ENCODE measurements around the gene GIPC2.
A peak's percentile ranks its signal among the peaks of the same experiment; 100 is the strongest.
"Not testable (repeated sequence)": the region's sequence is repeated elsewhere in the genome, so short reads cannot be mapped to it uniquely, and the experiment has no call there.

The GIPC2 gene, protein sequence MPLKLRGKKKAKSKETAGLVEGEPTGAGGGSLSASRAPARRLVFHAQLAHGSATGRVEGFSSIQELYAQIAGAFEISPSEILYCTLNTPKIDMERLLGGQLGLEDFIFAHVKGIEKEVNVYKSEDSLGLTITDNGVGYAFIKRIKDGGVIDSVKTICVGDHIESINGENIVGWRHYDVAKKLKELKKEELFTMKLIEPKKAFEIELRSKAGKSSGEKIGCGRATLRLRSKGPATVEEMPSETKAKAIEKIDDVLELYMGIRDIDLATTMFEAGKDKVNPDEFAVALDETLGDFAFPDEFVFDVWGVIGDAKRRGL

DNA sequence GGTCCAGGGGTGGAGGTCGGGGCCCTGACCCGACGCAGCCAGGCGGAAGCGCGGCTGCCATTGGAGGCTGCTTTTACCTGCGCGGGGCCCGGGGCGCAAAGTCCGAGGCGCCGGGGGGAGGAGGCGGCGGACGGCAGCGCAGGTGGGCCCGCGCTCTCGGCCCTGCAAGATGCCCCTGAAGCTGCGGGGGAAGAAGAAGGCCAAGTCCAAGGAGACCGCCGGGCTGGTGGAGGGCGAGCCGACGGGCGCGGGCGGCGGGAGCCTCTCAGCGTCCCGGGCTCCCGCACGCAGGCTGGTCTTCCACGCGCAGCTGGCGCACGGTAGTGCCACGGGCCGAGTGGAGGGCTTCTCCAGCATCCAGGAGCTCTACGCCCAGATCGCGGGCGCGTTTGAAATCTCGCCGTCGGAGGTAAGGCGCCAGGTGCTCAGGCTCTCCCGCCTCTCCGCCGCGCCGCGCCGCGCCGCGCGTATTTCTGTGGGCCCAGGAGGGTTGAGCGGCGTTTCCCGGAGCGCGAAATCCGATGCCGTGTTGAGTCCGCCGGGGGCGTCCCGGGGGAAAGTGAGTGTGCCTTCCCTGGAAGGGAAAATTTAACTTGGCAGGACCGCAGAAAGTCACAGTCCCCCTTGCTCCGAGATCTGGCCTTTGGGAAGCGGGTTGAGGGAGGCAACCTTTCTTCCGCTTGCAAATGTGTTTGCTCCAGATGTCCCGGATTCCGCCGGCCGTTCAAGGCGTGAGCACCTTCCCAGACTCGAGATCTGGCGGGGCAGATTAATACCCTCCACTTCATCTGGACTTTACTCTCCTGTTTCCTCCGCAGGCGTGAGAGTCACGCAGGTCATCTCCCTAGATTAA is at the start of gene GIPC2:
Gene GIPC2 (plus strand): TSS at position 41 of the 853 bp plus-strand sequence. CDS start 129 bp downstream, at position 170.
- DNase-seq (ENCODE audit: low spot score), result no peak

DNA sequence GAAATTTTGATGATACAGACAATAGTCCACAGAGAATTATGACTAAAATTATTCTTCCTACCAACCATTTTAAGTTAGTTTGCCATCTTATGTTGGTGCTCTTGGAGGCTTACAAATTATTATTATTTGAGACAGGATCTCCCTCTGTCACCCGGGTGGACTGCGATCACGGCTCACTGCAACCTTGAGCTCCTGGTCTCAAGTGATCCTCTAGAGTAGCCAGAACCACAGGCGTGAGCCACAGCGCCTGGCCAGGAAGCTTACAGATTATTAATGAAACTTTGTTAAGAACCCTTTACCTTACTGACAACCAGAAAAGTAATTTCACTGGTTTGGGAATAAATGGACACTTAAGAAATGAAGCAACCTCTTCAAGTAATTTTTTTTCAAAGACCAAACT is 49.0 kb upstream of the GIPC2 start:
- DNase-seq (ENCODE audit: low spot score), result no peak

DNA sequence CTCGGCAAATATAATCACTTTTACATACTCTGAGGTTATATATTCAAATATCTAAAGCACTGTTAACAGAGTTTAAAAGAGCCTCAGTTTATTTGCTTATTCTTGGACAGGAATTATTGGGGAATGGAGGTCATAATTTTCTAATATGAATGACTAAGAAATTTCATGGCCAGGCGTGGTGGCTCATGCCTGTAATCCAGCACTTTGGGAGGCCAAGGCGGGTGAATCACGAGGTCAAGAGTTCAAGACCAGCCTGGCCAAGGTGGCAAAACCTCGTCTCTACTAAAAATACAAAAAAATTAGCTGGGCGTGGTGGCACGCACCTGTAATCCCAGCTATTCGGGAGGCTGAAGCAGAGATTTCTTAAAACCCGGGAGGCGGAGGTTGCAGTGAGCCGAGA is 45.2 kb upstream of the GIPC2 start:
- DNase-seq (ENCODE audit: low spot score), result not testable (repeated sequence)

DNA sequence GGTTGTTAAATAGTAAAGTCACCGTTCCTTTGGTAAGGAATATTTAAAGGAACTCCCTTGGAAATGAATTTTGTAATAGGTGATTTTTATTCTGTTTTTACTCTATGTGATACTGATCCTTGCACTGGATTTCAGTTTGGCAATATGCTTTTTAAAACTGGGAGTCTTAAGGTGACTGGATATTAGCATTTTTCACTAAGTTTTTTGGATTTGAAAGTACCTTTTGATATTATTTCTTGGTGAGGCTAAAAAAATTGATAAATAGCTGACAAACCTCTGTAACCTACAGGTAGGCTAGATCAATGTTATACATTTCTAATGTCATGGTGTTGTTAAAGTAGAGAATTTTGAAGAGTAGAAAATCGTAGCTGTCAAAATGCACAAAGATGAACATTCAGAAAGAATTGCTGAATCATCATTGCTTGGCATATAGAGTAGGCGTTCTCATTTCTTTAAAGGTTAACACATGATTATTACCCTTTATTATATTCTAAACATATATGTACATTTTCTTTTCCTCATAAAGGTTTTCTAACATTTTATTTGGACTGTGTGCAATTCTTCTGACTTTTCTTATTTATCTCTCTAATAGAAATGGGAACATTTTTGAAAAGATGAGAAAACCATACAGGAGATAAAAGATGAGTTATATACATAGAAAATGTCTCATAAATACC is 42.6 kb upstream of the GIPC2 start:
- peak; percentile 52 for DNase-seq (ENCODE audit: low spot score)

DNA sequence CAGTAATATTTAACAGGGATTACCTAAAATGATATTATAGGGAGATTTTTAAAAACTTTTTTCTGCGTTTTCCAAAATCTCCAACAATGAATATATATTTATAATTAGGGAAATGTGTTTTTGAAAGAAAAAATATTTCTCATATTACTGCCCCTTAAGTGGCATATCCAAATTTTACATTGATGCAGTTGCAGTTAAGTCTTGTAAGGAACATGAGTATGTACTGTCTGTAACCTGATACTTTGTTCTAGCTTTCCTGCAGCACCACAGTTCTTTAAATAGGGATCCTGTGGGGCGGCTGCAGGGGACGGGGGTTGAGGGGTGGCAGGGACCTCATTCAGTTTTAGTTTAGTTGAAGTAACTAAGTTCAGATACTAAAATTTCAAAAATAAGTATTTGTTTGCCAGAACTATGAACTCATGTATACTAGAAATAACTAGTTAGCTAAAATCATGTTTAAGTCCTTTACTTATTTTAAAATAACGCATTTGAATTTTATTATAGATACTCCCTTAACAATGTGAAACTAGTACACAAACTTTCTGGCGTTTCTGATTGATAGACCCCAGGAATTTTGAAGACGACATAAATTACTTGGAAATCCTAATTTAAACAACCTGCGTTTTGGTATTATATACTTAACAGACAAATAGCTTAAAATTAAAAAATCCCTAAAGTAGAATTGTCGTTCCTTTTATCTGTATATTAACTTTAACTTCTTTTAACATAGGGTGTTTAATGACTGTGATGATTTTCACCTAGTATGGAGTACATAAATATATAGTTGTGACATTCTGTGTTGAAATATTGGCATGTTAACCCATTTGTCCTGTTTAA is 41.7 kb upstream of the GIPC2 start:
- DNase-seq (ENCODE audit: low spot score), result peak; percentile 93

DNA sequence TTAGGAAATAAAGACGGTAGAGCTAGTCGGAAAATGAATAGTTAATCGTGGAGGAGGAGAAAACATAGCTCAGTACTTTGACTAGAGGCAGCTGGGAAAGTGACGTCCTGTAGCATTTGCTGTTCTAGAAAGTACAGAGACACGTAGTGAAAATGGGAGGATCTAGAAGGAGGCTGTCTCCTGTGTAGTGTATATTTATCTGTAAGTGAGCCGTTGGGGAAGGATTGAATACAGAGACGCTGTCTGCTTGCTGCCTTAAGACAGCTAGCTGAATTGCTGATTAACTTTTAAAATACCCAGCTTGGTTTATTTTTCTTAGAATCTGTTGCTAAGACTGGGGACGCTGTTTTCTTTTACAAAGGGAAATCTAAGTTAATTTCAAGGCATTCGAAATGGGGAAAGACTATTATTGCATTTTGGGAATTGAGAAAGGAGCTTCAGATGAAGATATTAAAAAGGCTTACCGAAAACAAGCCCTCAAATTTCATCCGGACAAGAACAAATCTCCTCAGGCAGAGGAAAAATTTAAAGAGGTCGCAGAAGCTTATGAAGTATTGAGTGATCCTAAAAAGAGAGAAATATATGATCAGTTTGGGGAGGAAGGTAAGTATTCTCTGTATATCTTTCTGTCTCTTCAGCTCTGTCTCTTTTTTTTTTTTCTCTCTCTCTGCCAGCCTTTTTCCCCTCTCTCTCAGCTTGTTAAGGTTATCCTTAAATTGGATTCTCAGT is 40.9 kb upstream of the GIPC2 start, which contains the start of gene DNAJB4:
Gene DNAJB4 (plus strand): TSS at position 221 of the 729 bp plus-strand sequence. CDS start 172 bp downstream, at position 393.
- peak; percentile 98 for DNase-seq (ENCODE audit: low spot score)

DNA sequence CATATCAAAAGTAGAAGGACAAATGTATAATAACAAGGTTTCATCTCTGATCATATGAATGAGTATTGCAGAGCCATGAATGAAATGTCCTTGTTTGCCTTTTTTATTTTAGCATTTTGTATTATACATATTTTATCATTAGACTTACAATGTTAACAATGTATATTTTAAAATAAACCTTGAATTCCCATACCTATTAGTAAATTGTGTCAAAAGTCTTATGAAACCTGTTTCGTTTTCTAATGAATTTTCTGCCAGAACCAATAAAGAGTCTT is 40.4 kb upstream of the GIPC2 start:
- no peak for DNase-seq (ENCODE audit: low spot score)

DNA sequence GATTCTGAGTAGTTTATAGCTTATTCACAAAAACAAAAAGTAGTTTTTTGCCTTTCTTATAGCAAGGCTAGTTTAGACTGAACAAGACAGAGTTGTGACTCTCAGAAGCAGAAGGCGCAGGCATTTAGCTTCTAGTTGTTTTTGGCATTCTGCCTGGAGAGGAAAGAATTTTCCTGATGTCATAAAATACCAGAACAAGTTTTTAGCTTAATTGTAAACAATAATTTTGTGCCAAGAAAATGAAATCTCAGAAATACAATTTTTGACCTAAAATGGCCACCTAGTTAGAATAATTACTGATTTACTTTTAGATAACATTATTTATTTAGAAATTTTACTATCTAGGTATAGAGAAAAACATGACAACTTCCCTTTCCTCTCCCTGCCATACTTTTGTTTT is 40.0 kb upstream of the GIPC2 start:
- DNase-seq (ENCODE audit: low spot score), result peak; percentile 50

DNA sequence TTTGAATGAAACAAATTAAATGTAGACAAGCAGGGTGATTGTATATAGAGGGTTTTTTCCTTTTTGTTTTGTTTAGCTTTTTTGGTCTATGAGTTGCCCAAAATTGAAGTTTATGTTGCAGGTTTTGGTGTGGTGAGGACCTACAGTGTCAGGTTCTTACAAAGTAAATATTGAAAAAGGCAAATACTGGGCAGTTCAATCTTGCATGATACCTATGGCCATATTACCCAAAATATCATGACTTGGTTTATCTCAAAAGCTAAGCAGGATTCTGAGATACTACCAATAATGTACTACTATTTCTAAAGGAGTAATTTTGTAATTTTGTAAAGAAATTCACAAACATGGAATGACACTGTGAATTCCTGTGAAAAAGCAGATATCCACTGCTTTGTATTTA is 39.2 kb upstream of the GIPC2 start:
- peak; percentile 22 for DNase-seq (ENCODE audit: low spot score)

DNA sequence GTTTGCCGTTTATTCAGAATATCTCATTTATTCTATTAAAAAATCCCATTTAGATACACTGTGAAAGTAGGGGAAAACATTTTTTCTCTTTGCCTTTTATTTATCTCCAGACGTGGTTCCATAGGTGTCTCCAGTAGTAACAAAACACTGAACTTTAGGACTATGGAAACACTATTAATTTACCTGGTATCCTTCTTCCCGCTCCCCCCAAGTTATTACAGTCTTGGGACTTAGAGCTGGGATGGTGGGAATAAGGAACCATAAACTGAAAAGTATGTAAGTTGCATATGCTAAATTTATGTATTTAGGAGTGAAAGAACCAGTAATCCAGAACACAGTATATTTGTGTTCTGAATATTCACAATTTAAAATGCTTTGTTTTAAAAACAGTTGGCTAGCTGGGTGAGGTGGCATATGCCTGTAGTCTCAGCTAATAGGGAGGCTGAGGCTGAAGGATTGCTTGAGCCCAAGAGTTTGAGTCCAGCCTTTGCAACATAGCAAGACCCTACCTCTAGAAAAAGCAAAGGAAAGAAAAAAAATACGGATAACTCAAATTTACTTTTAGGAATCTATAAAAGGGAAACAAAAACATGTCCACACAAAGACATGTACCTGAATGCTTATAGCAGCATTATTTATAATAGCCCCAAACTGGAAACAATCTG is 38.0 kb upstream of the GIPC2 start:
- DNase-seq (ENCODE audit: low spot score), result no peak

DNA sequence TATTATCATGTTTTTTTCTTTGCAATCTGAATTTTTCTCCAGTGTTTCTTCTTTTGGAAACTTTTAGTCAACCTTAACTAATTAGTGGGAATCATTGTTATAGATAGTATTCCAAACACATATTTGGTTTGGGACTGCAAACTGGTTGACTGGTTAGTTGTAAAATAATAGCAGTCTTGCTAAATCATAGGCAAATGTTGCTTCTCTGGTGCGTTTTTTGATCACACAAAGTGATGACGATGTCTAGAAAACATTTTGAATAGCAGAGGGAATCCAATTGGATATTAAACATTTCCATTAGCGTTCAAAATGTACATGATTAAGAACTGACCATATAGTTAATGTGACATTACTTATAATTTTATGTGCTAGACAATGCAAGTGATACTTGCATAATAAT is 36.5 kb upstream of the GIPC2 start:
- no peak for DNase-seq (ENCODE audit: low spot score)

DNA sequence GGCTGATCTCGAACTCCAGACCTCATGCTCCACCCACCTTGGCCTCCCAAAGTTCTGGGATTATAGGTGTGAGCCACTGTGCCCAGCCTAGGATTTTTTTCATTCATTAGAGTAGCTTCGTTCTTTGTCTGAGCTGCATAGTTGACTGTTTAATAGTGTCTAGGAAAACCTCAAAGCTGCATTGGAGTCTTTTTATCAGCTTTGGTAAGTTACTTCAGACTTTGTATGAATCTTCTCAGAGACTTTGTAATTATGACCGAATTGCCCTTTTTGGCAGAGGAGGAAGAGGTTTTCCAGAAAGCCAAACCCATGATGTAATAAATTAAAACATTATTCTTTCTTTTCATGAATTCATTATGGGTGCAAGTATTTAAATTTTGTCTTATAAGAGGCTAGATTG is 35.9 kb upstream of the GIPC2 start:
- no peak for DNase-seq (ENCODE audit: low spot score)

DNA sequence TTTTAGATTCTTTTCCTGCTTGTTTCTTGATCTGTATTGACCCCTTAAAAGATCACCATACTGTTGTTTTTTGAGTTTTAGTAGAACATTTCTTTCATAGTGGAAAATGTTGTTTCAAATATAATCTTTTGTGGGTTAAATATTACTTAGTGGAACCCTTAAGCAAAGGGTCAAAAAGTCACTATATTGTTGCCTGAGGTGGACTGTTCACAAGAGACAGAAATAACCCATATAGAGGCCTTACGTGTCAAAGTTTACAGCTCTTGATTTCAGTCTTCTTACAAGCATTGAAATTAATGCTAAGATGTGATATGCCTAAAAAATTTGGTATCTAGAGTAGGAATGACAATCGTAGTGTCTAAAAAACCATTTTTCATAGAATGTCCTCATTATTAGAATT is 34.7 kb upstream of the GIPC2 start:
- no peak for DNase-seq (ENCODE audit: low spot score)

DNA sequence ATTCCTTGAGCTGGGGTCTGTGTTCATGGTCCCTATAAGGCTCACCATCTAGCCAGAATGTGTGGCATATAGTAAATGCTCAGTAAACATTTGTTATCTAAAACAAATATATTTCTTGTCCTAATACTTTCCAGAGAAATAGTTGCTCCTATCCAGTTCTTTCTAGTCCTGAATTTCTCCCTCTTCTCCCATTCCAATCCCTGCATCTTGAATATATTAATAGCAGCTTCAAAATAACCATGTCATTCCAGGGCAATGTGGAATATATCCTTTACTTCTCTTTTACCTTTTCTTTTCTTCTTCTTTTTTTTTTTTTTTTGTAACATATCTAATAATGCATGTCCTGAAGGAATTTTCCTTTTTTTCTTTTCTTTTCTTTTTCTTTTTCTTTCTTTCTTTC is 30.6 kb upstream of the GIPC2 start:
- no peak for DNase-seq (ENCODE audit: low spot score)

DNA sequence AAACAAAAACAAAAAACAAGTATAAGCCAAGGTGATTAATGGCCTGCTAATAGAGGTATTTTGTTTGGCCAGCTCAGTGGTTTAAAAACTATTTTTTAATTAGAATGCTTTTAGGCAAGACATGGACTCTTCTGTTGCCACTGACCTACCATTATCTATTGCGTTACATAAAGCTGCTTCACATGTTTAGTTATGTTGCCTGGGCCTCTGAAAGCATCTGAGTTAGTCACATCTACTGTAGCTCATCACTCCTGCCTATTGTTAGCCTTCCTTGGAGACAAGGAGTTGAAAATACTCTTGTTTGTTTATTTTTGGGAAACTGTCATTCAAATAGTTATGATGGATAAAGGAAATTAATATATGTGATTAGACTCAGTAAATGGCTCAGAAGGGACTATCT is 26.7 kb upstream of the GIPC2 start:
- no peak for DNase-seq (ENCODE audit: low spot score)

DNA sequence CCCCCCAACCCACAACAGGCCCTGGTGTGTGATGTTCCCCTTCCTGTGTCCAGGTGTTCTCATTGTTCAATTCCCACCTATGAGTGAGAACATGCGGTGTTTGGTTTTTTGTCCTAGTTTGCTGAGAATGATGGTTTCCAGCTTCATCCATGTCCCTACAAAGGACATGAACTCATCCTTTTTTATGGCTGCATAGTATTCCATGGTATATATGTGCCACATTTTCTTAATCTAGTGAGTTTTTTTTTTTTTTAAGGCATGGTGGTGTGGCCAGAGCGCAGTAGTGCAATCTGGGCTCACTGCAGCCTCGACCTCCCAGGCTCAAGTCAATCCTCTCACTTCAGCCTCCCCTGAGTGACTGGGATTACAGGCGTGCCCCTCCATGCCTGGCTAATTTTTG is 24.6 kb upstream of the GIPC2 start:
- DNase-seq (ENCODE audit: low spot score), result not testable (repeated sequence)

DNA sequence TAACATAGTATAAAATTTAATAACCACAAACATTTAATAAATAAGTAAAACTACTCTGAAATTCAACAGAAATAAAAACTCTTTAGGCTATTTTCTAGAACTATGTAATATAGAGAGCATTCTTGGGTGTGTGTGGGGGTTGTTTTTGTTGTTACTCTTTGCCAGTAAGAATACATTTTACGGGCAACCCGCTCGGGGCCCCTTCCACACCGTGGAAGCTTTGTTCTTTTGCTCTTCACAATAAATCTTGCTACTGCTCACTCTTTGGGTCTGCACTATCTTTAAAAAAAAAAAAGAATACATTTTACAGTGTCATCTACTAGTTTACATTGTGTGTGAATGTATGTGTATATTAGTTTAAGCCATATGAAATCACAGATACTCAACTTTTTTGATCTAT is 16.0 kb upstream of the GIPC2 start:
- DNase-seq (ENCODE audit: low spot score), result no peak

DNA sequence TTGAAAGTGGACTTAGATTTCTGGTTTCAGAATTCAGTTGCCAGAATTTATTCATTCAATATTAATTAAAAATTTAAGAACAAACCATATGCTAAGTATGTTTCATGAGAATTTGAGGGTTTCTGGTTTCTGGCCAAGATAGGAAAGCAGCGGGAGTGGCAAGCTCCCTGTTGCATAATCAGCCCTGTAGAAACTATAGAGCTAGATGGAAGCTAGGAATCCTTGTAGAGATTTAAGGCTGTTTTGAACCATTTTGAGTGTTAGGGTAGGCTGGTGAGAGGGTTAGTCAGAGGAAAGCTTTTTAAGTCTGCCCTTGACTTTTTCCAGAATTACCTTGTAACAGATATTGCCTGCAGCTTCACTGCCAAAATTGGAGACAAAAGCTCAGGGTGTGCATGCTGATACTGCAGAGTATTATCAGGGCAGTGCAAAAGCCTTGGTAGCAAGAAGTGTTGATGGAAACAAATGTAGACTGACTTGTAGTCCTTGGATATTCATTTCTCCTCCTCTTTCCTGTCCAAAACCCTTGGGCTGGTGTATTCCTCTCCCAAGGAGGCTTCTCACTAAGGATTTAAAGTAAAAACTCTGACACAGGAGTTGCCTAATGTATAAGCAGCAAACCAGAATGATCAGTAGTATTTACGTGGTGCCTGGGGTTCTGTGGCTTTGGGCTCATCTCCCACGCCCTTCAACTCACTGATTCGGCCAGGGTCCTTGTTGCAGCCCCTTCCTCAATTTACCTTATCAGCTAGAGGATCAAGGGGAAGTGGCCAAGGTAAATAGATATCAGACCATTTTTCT is 12.6 kb upstream of the GIPC2 start:
- no peak for DNase-seq (ENCODE audit: low spot score)

DNA sequence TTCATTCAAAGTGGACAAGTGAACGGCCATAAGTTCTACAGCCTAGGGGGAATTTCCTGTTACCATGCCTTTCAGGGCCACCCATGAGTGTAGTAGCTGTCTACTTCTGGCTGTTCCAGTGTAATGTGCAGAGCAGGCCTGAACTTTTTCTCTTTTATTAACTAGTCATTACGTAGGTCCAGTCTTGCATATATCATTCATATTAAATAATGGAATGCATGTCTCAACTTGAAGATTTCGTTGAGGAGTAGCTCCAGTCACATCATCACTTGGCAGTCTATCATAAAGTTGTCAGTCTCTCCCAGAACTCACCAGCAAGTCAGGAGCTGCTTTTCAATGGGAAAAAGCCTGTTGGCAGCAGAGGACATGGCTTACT is 12.0 kb upstream of the GIPC2 start:
- DNase-seq (ENCODE audit: low spot score), result no peak

DNA sequence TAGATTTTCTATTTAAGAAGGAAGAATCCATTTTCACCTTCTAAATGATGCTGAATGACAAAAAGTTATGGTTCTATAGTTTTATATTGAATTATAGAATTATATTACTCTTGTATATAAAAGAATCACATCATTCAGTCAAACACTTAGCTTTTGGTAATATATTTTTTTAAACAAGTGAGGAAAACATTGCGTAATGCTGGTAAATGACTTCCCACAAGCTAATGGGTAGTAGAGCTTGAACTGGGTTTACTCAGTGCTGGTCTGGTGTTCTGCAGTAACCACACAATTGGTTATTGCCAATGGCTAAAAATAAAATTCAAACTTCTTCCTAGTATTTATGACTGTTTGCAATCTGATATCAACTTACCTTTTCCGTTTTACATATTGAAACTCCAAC is 10.6 kb upstream of the GIPC2 start:
- no peak for DNase-seq (ENCODE audit: low spot score)

All from NAMALWA (cell line).